HepG2 (cell line): ENCODE results near the gene TRIM28. TPM values are rescaled to one million over a fixed set of nuclear protein-coding genes. Genes with fewer than 3 reads are reported as not detected.
A peak's percentile ranks its signal among the peaks of the same experiment; 100 is the strongest.

Experiments
- CBX1 ChIP-seq: IDR thresholded peaks from one replicate; pipeline ENCODE4 v1.6.1; 2016; ENCODE audit warnings: antibody characterized with exemption, low read depth
- CBX5 ChIP-seq: sonication (generic); formaldehyde crosslinking; IDR thresholded peaks from 2 replicates; pipeline ENCODE4 v1.4.0; 2020; ENCODE audit warnings: missing genetic modification reagents, borderline replicate concordance
- CC2D1A ChIP-seq: sonication (generic); formaldehyde crosslinking; IDR thresholded peaks from 2 replicates; pipeline ENCODE4 v1.8.1; 2023; ENCODE audit warnings: mild to moderate bottlenecking, missing genetic modification reagents
- HIVEP1 ChIP-seq: sonication (generic); formaldehyde crosslinking; IDR thresholded peaks from 2 replicates; pipeline ENCODE4 v1.4.0; 2020; ENCODE audit warnings: mild to moderate bottlenecking, missing genetic modification reagents
- HNRNPL ChIP-seq: fragments of 200-400 bp; formaldehyde crosslinking; IDR thresholded peaks from 2 replicates; pipeline ENCODE4 v1.6.1; 2017; ENCODE audit warnings: mild to moderate bottlenecking, low read depth, low read length
- JUND ChIP-seq: sonication (generic); formaldehyde crosslinking; IDR thresholded peaks from 2 replicates; pipeline ENCODE4 v1.8.0; 2022; ENCODE audit warnings: mild to moderate bottlenecking, missing genetic modification reagents
- KDM5B ChIP-seq: sonication (generic); formaldehyde crosslinking; IDR thresholded peaks from 2 replicates; pipeline ENCODE4 v1.4.0; 2020; ENCODE audit warnings: missing genetic modification reagents, mild to moderate bottlenecking, borderline replicate concordance
- MZF1 ChIP-seq: sonication (generic); formaldehyde crosslinking; IDR thresholded peaks from 2 replicates; pipeline ENCODE4 v1.8.1; 2023; ENCODE audit warnings: mild to moderate bottlenecking, missing genetic modification reagents, borderline replicate concordance
- POLR2A ChIP-seq, 2 experiments: IDR thresholded peaks; 2 replicates each; pipeline ENCODE4 v1.6.1; 2011; ENCODE audit warnings: low read depth in 2 of 2, low read length in 2 of 2, mild to moderate bottlenecking in 1 of 2, moderate library complexity in 1 of 2; ENCODE audit not compliant: insufficient read depth in 1 of 2
- SAP130 ChIP-seq: IDR thresholded peaks from 2 replicates; pipeline ENCODE4 v1.6.1; 2016; ENCODE audit warnings: low read depth
- SP5 ChIP-seq: IDR thresholded peaks from 2 replicates; pipeline ENCODE4 v1.6.1; 2016; ENCODE audit warnings: low read depth, borderline replicate concordance
- ZEB1 ChIP-seq: IDR thresholded peaks from 2 replicates; pipeline ENCODE4 v1.6.1; 2012; ENCODE audit warnings: mild to moderate bottlenecking, low read depth, inconsistent platforms; ENCODE audit not compliant: insufficient replicate concordance
- ZNF383 ChIP-seq: sonication (generic); formaldehyde crosslinking; IDR thresholded peaks from 2 replicates; pipeline ENCODE4 v1.4.0; 2020; ENCODE audit warnings: missing genetic modification reagents, mild to moderate bottlenecking, borderline replicate concordance
- ZSCAN29 ChIP-seq: sonication (generic); formaldehyde crosslinking; conservative IDR thresholded peaks from 2 replicates; pipeline ENCODE4 v1.4.0; 2020; ENCODE audit warnings: mild to moderate bottlenecking, missing genetic modification reagents
- polyA plus RNA-seq, 8 experiments: library from polyadenylated mRNA; depleted of rRNA in 3 of 8; stranded (reverse) in 7 of 8; unstranded in 1 of 8; fragments of >200 nt; fragmentation: Illumina TruSeq in 4 of 8; extraction: Trizol in 4 of 8; gene quantifications; 2 replicates each; pipeline versions ENCODE4 v1.2.1 to v1.2.3, GENCODE V29; 2011 to 2016; ENCODE audit warnings: low read depth in 4 of 8, missing spikeins in 1 of 8, mixed read lengths in 1 of 8; ENCODE audit not compliant: insufficient read depth in 1 of 8
- total RNA-seq, 5 experiments: library from RNA; depleted of rRNA; stranded (reverse); fragments of >200 nt; fragmentation: Illumina TruSeq; extraction: Trizol; gene quantifications; 2 replicates each; pipeline ENCODE4 v1.2.3, GENCODE V29; 2016; ENCODE audit warnings: low read depth in 1 of 5
- TF ChIP-seq, protein P1 (sequence below): sonication (generic); formaldehyde crosslinking; IDR thresholded peaks from 2 replicates; pipeline ENCODE4 v1.9.0; 2021; ENCODE audit warnings: missing genetic modification reagents, mild to moderate bottlenecking, borderline replicate concordance
- TF ChIP-seq, protein P2 (sequence below): sonication (generic); formaldehyde crosslinking; IDR thresholded peaks from 2 replicates; pipeline ENCODE4 v1.8.1; 2023; ENCODE audit warnings: missing genetic modification reagents, mild to moderate bottlenecking, borderline replicate concordance
- TF ChIP-seq, protein P3 (sequence below): sonication (generic); formaldehyde crosslinking; conservative IDR thresholded peaks from 2 replicates; pipeline ENCODE4 v1.4.0; 2020; ENCODE audit warnings: mild to moderate bottlenecking, missing genetic modification reagents, moderate library complexity
- TF ChIP-seq, protein P4 (sequence below): sonication (generic); formaldehyde crosslinking; IDR thresholded peaks from 2 replicates; pipeline ENCODE4 v1.4.0; 2020; ENCODE audit warnings: mild to moderate bottlenecking, missing genetic modification reagents
- TF ChIP-seq, protein P5 (sequence below): sonication (generic); formaldehyde crosslinking; IDR thresholded peaks from 2 replicates; pipeline ENCODE4 v1.4.0; 2020; ENCODE audit warnings: mild to moderate bottlenecking, missing genetic modification reagents
- TF ChIP-seq, protein P6 (sequence below): IDR thresholded peaks from 2 replicates; pipeline ENCODE4 v1.6.1; 2018; ENCODE audit warnings: missing genetic modification reagents, mild to moderate bottlenecking, missing compliant biosample characterization

Gene TRIM28
- total and polyA plus RNA-seq, 2 of the 13 experiments (the other 11 are each of a cell fraction or from before 2014, with no cell fraction given), result 361 to 439 TPM

DNA sequence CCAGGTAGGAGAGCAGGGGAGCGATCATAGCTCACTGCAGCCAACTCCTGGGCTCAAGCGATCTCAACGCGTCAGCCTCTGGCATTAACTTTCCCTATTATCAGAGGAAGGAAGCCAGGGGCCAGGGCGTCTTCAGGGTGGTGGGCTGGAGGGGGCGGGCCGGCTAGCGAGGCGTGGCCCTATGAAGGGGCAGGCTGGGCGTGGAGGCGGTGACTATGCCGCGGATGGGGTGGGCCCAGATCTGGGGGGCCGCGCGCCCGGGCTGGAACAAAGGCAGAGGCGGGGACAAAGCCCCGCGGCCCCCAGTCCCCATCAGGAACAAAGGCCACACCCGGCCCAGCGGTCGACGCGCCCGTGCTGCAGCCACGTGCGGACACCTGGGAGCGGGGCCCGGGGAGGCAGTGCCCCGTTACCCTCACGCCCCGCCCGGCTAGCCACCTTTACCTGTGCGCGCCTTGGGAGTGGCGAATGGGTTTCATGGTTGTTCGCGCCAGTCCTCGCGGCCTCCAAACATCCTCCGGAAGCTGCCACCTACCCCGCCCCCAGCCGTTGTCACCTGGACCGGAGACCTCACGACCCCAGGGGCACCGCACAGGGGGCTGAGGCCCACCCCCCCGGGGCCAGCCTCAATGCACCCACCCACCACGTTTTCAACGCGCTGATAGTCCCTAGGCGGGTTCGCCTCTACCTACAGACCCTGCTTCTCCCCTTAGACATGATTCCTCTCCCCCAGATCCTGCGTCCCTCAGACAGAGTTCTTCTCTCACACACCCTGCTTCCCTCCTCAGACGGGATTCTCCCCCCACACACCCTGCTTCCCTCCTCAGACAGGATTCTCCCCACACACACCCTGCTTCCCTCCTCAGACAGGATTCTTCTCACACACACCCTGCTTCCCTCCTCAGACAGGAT, 5.4 kb upstream of the TRIM28 start (continued):
- TF ChIP-seq, protein P1, sequence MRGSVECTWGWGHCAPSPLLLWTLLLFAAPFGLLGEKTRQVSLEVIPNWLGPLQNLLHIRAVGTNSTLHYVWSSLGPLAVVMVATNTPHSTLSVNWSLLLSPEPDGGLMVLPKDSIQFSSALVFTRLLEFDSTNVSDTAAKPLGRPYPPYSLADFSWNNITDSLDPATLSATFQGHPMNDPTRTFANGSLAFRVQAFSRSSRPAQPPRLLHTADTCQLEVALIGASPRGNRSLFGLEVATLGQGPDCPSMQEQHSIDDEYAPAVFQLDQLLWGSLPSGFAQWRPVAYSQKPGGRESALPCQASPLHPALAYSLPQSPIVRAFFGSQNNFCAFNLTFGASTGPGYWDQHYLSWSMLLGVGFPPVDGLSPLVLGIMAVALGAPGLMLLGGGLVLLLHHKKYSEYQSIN (CRISPR knock-in tag), result no peak
- TF ChIP-seq, protein P2, sequence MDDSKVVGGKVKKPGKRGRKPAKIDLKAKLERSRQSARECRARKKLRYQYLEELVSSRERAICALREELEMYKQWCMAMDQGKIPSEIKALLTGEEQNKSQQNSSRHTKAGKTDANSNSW (CRISPR knock-in tag), result no peak
- no peak for TF ChIP-seq ZSCAN29 (CRISPR knock-in tag)
- peak; percentile 10; the same call in 1 of the 2 replicates for TF ChIP-seq SAP130 (CRISPR knock-in tag)
- TF ChIP-seq POLR2A (IDR thresholded peaks at IDR 0.05; ENCODE audit: insufficient read depth in 1 of 2, low read depth in 2 of 2, low read length in 2 of 2), result peak in 1 of 2 experiments; percentile 24; a peak in 1 of 4 replicates
- TF ChIP-seq HIVEP1 (CRISPR knock-in tag), result no peak; the same call in none of the 2 replicates
- TF ChIP-seq, protein P3, sequence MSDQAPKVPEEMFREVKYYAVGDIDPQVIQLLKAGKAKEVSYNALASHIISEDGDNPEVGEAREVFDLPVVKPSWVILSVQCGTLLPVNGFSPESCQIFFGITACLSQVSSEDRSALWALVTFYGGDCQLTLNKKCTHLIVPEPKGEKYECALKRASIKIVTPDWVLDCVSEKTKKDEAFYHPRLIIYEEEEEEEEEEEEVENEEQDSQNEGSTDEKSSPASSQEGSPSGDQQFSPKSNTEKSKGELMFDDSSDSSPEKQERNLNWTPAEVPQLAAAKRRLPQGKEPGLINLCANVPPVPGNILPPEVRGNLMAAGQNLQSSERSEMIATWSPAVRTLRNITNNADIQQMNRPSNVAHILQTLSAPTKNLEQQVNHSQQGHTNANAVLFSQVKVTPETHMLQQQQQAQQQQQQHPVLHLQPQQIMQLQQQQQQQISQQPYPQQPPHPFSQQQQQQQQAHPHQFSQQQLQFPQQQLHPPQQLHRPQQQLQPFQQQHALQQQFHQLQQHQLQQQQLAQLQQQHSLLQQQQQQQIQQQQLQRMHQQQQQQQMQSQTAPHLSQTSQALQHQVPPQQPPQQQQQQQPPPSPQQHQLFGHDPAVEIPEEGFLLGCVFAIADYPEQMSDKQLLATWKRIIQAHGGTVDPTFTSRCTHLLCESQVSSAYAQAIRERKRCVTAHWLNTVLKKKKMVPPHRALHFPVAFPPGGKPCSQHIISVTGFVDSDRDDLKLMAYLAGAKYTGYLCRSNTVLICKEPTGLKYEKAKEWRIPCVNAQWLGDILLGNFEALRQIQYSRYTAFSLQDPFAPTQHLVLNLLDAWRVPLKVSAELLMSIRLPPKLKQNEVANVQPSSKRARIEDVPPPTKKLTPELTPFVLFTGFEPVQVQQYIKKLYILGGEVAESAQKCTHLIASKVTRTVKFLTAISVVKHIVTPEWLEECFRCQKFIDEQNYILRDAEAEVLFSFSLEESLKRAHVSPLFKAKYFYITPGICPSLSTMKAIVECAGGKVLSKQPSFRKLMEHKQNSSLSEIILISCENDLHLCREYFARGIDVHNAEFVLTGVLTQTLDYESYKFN (CRISPR knock-in tag), result peak; percentile 47
- 0 out of 2 replicates have a peak, but pooled peaks have one; percentile 21 for TF ChIP-seq SP5
- TF ChIP-seq, protein P4, sequence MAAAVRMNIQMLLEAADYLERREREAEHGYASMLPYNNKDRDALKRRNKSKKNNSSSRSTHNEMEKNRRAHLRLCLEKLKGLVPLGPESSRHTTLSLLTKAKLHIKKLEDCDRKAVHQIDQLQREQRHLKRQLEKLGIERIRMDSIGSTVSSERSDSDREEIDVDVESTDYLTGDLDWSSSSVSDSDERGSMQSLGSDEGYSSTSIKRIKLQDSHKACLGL (CRISPR knock-in tag), result no peak
- peak; percentile 92 for TF ChIP-seq ZEB1
- TF ChIP-seq, protein P5, sequence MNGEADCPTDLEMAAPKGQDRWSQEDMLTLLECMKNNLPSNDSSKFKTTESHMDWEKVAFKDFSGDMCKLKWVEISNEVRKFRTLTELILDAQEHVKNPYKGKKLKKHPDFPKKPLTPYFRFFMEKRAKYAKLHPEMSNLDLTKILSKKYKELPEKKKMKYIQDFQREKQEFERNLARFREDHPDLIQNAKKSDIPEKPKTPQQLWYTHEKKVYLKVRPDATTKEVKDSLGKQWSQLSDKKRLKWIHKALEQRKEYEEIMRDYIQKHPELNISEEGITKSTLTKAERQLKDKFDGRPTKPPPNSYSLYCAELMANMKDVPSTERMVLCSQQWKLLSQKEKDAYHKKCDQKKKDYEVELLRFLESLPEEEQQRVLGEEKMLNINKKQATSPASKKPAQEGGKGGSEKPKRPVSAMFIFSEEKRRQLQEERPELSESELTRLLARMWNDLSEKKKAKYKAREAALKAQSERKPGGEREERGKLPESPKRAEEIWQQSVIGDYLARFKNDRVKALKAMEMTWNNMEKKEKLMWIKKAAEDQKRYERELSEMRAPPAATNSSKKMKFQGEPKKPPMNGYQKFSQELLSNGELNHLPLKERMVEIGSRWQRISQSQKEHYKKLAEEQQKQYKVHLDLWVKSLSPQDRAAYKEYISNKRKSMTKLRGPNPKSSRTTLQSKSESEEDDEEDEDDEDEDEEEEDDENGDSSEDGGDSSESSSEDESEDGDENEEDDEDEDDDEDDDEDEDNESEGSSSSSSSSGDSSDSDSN (CRISPR knock-in tag), result 0 out of 2 replicates have a peak, but pooled peaks have one; percentile 30
- no peak for TF ChIP-seq JUND (CRISPR knock-in tag)
- TF ChIP-seq, protein P6, sequence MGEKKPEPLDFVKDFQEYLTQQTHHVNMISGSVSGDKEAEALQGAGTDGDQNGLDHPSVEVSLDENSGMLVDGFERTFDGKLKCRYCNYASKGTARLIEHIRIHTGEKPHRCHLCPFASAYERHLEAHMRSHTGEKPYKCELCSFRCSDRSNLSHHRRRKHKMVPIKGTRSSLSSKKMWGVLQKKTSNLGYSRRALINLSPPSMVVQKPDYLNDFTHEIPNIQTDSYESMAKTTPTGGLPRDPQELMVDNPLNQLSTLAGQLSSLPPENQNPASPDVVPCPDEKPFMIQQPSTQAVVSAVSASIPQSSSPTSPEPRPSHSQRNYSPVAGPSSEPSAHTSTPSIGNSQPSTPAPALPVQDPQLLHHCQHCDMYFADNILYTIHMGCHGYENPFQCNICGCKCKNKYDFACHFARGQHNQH (CRISPR knock-in tag), result no peak
- no peak for TF ChIP-seq ZNF383 (CRISPR knock-in tag)
- TF ChIP-seq CBX5 (CRISPR knock-in tag), result no peak
- peak; percentile 28; the same call in 1 of the 2 replicates for TF ChIP-seq KDM5B (CRISPR knock-in tag)
- no peak for TF ChIP-seq MZF1 (CRISPR knock-in tag)
- TF ChIP-seq CBX1, result no peak
- TF ChIP-seq HNRNPL, result no peak
- no peak for TF ChIP-seq CC2D1A (CRISPR knock-in tag)
